GM18502 (cell line): ENCODE results near the gene SERPINF2.
"Not testable (repeated sequence)": the region's sequence is repeated elsewhere in the genome, so short reads cannot be mapped to it uniquely, and the experiment has no call there.

Experiments used
- ATAC-seq: cut with Tn5 transposase; IDR thresholded peaks from one replicate; pipeline ENCODE4 v1.9.1; 2021; ENCODE audit warnings: mild to moderate bottlenecking; ENCODE audit not compliant: unreplicated experiment, poor library complexity

Gene SERPINF2

DNA sequence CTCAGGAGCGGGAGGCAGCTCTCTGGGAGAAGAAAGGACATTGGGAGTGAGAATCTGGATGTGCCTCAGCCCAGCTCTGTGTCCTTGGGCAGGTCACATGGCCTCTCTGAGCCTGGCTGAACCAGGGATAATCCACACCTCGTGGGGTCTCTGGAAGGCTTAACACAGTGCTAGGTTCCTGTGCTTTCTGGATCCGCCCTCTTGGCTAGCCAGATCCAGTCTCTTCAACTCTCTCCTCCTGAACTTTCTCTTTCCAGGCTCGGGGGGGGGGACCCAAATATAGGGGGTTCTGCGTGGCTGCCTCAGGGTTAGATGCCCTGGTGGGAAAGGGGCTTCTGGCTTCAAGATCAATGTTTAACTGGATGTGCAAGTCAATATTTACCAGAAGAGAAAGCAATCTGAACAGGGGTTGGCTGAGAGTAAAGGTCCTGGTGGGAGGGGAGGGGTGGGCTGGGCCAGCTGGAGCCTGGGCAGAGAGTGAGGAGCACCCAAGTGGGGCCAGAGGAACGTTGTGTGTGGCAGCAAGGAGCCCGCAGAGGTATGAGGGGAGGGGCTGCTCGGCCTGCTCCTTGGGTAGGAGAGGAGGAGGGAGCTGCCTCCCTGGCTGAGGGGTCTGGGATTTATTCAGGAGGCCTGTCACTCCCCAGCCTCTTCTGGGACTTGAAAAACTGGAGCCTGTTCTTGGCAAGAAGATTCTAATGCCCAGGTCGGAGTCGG, at the start of gene SERPINF2:
Gene SERPINF2 (plus strand): TSS at position 501 of the 717 bp plus-strand sequence. CDS start 2,125 bp downstream, outside the sequence.
- ATAC-seq, result no peak

DNA sequence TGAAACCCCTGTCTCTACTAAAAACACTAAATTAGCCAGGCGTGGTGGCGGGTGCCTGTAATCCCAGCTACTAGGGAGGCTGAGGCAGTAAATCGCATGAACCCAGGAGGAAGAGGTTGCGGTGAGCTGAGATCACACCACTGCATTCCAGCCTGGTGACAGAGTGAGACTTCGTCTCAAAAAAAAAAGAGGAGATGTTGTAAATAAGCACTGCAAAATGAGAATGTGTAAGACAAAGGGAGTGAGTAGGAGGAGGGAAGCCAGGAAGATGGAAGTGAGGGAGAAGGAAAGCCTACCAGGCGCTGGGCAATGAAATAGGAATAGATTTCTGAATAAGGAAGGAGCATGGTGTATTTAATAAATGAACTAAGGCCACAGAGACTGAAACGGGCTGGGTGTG, 49.3 kb upstream of the SERPINF2 start:
- no peak for ATAC-seq

DNA sequence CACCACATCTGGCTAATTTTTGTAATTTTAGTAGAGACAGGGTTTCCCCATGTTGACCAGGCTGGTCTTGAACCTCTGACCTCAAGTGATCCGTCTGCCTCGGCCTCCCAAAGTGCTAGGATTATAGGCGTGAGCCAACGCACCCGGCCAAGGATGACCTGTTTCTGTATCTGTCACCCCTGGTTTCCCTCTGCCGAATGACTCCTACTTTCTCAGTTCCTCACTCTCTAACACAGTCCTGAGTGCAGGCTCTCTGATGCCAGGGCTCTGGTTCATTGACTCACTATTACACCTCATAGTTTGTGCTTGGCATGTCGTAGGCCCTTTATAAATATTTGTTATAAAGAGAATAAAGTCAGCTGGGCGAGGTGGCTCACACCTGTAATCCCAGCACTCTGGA, 47.3 kb upstream of the SERPINF2 start:
- no peak for ATAC-seq

DNA sequence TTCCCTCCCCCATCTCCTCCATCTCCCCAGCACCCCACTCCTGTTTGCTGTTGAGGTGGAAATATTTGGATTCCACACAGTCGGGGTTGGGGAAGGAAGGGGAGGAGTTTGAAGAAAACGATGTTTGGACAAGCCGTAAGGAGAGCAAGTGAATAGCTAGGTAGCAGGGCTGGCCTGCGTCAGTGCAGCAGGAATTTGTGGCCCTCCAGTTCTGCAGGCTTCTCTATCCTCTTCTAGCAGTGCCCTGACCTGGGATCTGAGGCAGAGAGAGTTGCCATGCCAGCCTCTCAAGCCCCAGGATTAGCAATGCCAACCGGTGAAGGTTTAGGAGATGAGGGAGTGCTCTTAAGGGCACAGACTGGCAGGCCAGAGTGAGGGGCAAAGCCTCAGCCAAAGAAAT, 45.0 kb upstream of the SERPINF2 start:
- ATAC-seq, result no peak

DNA sequence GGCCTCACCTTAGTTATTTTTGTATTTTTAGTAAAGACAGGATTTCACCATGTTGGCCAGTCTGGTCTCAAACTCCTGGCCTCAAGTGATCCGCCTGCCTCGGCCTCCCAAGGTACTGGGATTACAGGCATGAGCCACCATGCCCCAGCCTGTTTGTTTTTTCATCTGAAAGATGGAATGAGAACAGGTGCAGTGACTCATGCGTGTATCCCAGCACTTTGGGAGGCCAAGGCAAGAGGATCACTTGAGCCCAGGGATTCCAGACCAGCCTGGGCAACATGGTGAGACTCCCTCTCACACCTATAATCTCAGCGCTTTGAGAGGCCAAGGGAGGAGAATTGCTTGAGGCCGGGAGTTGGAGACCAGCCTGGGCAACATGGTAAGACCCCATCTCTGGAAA, 42.8 kb upstream of the SERPINF2 start:
- ATAC-seq, result not testable (repeated sequence)

DNA sequence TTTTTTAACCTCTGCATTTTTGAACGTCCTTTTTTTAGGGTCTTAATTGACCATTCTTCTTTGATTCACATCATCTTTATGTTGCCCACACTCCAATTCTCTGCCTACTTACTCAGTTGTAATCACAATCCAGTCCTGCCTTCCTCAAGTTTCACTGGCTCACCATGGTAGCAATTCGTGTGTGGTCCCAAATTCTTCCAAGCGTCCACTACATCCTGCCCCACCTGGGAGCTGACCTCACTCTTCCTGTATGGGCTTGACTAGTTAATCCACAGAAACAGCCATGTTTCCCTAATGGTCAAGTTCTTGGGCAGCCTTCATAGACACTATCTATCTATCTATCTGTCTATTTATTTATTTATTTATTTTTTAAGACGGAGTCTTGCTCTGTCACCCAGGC, 39.6 kb upstream of the SERPINF2 start:
- no peak for ATAC-seq

DNA sequence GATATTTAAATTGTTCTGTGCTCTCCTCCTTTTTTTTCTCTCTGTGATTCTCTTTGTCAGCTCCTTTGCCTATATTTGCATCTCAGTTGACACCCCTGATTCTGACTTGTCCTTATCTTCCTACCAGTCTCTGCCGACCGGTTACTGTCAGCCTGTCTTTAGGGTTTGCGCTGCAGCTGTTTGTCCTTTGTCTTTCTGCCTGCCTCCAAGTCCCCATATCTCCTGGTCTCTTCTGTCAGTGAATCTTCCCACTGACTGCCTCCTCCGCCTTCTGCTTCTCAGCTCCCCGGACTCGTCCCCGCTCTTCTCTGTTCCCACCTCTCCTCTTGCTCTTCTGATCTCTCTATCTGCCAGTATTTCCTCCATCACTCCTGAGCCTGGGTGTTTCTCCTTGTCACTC, 37.7 kb upstream of the SERPINF2 start:
- no peak for ATAC-seq

DNA sequence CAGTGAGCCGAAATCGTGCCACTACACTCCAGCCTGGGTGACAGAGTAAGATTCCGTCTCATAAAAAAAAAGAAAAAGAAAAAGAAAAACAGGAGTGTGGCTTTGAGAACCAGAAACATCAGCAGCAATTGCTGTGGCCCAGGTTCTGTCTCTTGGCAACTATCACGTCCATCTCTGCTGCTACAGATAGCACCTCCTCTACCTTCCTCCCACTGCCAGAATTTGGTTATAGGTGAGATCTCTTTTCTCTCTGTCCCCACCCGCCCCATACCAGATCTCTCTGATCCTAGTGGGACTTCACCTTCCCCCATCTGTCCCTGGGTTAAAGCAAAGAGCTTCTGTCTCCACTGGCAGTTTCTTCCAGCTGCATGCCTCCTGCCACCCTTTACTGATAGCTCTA, 35.6 kb upstream of the SERPINF2 start:
- ATAC-seq, result no peak

DNA sequence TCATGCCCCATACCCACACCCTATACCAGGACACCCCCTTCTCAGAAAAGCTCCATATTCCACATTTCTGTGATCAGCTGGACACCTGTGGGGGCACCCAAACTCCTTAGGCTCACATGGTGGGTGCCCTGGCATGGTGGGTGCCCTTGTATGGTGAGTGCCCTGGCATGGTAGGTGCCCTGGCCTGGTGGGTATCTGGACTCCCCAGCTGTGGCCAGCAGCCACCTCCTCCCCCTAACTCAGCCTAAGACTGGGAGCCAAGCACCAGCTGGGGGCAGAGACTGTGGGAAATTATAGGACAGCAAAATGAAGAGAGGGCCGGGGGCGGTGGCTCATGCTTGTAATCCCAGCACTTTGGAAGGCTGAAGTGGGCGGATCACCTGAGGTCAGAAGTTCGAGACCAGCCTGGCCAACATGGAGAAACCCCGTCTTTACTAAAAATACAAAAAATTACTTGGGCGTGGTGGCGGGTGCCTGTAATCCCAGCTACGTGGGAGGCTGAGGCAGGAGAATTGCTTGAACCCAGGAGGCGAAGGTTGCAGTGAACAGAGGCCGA, 33.8 kb upstream of the SERPINF2 start:
- not testable (repeated sequence) for ATAC-seq

DNA sequence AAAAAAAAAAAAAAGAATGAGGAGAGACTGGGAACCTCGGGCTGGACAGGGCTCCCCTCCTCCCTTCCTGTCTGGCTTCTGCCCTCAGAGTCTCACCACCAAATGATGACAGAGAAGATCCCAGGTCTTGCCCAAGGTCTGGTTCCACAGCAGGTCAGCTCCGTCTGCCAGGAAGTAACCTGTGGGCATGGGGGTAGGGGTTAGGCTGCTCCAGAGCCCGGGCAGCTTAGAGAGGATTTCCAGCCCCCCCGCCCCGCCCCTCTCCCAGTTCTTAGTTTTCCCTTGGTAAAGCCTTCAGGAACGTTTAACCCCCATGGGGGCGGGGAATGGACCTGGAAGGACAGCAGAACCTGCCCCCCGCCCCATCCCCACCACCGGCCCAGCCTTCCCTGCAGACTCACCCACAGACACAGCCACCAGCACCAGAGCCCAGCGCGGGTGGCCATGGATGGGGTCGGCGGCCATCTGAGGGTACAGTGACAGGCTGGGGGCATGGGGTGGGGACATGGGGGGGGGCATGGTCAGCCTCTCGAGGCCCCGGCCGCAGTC, 33.2 kb upstream of the SERPINF2 start:
- no peak for ATAC-seq

DNA sequence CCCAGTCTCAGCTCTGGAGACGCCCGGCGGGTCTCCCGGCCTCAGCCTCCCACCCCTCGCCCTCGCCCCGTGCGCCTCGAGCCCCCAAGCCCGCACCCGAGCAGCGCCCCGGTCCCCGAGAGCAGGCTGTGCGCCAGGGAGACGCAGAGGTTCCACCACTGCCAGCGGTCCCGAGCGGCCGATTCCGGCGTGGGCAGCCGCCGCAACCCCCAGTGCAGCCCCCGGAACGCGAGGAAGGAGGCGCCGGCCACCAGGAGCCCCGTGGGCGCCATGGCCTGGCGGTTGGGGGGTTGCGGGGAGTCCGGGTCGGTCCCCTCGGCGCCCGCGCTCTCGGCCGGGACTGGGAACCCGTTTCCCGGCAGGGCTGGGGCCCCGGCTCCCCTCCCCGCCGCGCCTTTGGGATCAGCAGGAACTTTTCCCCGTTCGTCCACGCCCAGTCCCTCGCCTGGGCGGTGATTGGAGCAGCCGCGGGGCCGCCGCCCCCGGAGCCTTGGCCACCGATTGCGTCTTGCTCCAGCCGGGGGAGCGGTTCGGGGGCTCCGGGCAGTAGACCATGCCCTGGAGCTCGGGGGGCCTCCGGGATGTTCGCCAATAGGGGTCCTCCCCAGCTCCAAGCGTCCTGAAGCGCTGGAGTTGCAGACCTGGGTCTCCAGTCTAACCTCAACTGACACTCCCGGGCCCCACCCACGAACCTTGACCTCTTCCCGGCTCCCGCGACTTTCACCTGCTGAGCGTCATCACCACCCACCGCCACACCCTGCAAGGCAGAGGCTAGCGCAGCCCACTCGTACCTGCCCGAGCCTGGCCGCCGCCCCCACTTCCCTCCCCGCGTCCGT, 32.5 kb upstream of the SERPINF2 start, which contains the start of gene TLCD2:
Gene TLCD2 (minus strand): TSS at position 407 of the 836 bp plus-strand sequence. CDS start 135 bp downstream, at position 272.
- no peak for ATAC-seq

DNA sequence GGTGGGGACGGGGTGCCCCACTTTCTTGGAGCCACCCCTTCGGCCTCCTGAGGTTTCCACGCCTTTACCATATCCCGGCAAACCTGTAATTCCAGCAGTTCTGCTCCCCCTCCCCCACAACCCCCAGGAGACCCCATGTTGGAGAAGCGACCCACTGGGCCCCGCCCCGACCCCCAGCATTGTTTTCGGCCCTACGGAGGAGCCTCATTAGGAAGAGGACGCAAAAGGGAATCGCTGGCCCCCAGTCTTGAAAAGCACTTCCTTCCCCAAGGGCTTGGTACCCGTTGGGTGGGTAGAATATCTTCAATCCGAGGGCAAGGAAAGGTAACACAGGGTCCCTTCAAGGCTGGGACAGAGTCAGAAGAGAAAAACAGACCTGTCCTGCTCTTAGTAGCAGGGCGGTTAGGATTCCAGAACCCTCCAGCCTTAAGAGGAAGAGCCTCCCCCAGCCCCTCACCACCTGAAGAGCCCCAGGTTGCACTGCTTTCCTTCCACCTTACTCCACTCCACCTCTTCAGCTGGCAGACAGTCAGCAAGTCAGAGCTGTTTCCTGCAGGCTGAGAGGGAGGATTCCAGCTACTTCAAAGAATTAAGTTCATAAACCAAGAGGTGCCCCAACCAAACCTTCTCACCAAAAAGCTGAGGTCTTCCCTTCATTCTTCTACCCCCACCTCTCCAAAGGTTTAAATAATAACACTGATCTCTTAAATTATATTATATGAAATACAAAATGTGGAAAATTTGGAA, 31.7 kb upstream of the SERPINF2 start:
- no peak for ATAC-seq

DNA sequence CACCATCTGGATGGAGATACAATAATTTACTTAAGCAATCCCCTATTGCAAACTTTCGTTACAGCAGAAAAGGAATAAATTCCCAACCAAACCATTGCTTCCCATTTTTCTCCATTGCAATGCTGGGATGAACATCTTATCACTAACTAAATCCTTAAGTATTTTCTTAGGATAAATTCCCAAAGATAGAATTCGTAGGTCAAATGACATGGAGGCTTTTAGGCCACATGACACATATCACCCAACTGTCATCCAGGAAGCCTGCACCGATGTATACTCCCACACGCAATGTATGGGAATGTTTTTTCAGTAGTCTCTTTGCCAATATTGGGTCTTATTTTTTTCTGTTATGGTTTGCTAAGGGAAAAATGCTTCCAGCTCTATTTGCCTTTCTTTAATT, 30.9 kb upstream of the SERPINF2 start:
- ATAC-seq, result no peak

DNA sequence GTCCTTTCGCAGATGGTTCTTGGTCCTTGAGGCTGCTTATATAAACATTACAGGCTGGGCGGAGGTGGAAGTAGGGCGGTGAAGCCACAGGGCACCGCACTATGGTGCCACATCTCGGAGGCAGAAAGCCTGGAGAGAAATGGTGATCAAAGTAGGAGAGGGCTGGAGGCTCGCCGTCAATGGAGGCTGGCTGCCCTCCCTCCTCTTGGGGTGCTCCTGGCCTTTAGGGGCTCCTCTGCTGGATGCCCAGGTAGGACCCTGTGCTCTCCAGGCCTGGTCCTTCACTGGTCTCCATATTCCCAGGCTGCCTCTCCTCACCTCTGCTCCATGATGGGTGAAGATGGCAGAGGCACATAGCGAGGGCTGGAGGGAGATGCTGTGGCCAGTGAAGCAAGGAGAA, 30.4 kb upstream of the SERPINF2 start:
- no peak for ATAC-seq

DNA sequence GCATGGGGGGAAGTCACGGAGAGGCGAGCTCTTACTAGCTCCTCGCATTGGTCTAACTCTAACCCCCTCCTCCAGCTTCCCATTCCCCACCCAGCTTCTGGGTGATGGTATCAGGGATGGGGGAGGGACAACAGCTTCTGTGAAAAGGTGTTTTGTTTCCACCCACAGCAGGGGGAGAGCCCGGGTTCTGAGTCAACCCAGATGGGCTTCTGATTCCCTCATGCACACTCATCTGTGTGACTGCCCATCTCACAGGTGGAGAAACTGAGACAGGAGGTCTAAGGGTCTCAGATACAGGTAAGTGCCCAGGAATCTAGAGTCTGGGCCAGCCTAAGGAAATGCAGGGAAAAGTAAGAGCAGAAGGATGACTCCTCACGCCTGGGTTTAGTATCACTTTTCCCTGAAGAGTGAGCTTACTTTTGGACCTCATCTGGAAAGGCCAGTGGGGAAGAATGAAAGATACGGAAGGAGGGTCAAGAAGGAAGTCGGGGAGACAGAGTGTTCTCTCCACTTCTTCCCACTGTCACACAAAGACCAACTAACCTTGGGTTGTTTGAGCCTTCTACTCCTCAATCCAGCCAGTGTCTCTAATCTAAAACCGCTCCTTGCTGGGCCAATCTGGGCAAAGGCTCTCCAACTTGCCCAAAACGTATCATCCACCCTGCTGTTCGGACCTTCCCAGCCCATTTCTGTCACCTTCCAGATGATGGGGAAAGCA, 29.4 kb upstream of the SERPINF2 start:
- no peak for ATAC-seq

DNA sequence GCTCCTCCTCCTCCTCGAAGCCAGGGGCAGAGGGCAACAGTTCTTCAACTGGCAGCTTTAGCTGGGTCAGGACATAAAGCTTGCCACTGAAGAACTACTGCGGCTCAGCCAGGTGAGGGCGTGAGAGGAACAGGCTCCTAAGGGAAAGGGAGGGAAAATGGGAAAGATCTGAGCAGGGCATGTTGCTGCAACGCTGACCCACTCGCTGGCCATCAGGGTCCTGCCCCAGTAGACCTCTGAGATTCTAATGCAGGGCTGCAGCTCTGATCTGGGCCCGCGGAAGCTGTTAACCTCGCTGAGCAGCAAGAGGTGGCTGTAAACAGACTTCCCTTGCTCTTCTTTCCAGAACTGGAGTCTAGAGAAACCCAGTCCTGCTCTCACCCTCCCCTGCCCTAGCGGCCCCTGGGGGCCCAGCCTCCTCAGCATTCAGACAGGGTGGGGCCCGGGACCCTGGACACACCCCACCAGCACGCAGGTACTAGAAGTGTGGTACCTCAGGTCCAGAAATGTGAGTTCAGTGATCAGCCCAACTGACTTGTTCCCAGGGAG, 28.7 kb upstream of the SERPINF2 start:
- no peak for ATAC-seq

DNA sequence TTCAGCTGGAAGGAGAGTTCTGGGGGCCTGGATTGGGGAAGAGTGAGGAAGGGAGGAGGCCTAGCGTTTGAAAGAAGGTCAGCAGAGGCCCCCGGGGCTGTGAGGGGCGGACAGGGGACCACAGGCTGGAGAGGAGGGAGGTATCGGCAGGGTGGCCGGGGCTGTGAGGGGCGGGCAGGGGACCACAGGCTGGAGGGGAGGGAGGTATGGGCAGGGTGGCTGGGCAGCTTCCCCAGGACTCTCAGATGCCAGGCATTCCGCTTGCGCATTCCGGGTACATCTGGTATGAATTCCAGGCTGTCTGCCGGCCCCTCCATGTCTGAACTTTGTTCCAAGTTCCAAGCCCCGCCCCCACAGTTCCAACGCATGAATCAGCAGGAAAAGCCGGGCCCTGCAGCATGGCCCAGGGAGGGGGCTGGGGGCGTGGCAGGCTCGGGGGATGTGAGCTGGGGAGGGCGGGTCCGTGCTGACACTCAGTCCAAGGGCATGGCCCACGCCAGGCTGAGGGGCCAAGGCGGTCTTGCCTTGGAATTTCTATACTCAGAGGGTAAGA, 28.2 kb upstream of the SERPINF2 start:
- no peak for ATAC-seq

DNA sequence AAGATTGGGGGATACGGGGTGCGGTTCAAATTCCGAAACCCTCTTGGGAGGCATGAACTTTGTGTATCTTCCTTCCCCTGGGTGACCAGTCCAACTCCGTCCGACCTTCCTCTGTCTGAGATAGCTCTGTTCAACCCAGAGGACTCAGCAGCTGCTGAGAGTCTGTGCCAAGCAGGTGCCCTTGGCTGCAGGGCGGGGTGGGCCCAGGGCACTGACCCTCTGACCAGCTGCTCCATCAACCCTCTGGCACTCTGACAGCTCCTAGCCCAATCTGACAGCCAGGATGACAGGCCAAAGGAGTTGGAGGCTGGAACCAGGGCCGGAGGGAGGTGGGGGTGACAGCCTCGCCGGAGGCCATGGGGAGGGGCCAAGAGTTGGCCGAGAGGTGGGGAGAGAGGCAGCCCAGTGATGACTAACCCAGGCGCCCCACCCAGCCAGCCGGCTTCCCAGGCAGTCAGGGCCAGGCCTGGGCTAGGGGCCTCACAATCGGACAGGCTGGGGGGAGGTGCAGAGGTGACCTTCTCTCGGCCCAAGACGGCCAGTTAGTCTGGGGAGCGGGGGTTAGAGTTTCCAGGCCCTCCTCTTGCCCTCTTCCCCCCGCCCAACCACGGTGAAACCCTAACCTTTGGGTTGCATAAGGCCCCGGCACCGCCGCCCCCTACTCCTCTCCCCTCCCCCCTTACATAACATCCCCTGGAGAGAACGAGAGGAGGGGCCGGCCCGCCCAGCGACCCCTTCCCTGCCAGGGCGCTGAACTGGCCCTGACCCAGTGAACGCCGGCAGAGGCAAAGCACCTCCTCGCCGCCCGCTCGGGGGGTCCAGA, 27.5 kb upstream of the SERPINF2 start:
- no peak for ATAC-seq
